Measurements from ENCODE around the gene VCAM1. TPM values are rescaled to one million over a fixed set of nuclear protein-coding genes. Genes with fewer than 3 reads are reported as not detected.
A peak's percentile ranks its signal among the peaks of the same experiment; 100 is the strongest.

The VCAM1 gene
- total and polyA plus RNA-seq, 2 experiments from 2014 or later, result not detected

- Histone ChIP-seq H3K4me1 (ENCODE audit: insufficient read depth) (no peaks in the 10 kb centered on the region), H3K27ac (ENCODE audit: low read depth) (no peak overlapping the region), H3K27me3 (ENCODE audit: insufficient read depth) (no peaks in the 10 kb centered on the region), H3F3A (replicated peaks; ENCODE audit: low read depth) (no peaks in the 10 kb centered on the region), H3K4me3 (no peak overlapping the region), H3K9me2 (ENCODE audit: insufficient read depth) (no peaks in the 10 kb centered on the region; the same call in 1 of the 2 replicates), H3K79me2 (replicated peaks; ENCODE audit: insufficient read depth) (no peaks in the 10 kb centered on the region), H2AFZ (peak overlapping the region; percentile 41; the same call in 1 of the 2 replicates), H3K4me2 (no peak overlapping the region), H3K36me3 (ENCODE audit: insufficient read depth) (no peaks in the 10 kb centered on the region), H4K20me1 (replicated peaks; ENCODE audit: insufficient read depth) (no peaks in the 10 kb centered on the region)
- ATAC-seq (no peak), DNase-seq (ENCODE audit: low spot score) (no peak)
- no peaks in the 10 kb centered on the region for H3K36me3 Mint-ChIP-seq (ENCODE audit: low read depth)
- TF ChIP-seq ZNF114 (CRISPR knock-in tag; IDR thresholded peaks at IDR 0.05) (no peak), NANOG (IDR thresholded peaks at IDR 0.05; ENCODE audit: borderline replicate concordance) (no peak), STAT1 (IDR thresholded peaks at IDR 0.05; ENCODE audit: unreplicated experiment) (no peak), CREB1 (CRISPR knock-in tag; IDR thresholded peaks at IDR 0.05; ENCODE audit: low read depth) (no peak), ZNF331 (CRISPR knock-in tag; IDR thresholded peaks at IDR 0.05; ENCODE audit: low read depth) (no peak), CTCF (conservative IDR thresholded peaks at IDR 0.05; ENCODE audit: low read depth in 2 of 2) (no peak), JUNB (IDR thresholded peaks at IDR 0.05; ENCODE audit: unreplicated experiment) (no peak), REST (IDR thresholded peaks at IDR 0.05; ENCODE audit: unreplicated experiment) (no peak), ZNF462 (CRISPR knock-in tag; IDR thresholded peaks at IDR 0.05) (no peak), POLR2AphosphoS5 (IDR thresholded peaks at IDR 0.05; ENCODE audit: low read depth) (no peak), EZH2 (IDR thresholded peaks at IDR 0.05; ENCODE audit: low read depth, unreplicated experiment) (no peak), EZH2phosphoT487 (IDR thresholded peaks at IDR 0.05; ENCODE audit: unreplicated experiment) (no peak), ETS1 (IDR thresholded peaks at IDR 0.05) (no peak)
- no peaks in the 10 kb centered on the region for H3K27me3 Mint-ChIP-seq (ENCODE audit: insufficient read depth, low read depth, poor library complexity)
- H3K4me3 Mint-ChIP-seq, result no peak overlapping the region
- H3K27ac Mint-ChIP-seq, result no peak overlapping the region; the same call in 1 of the 2 replicates
- H3K4me1 Mint-ChIP-seq, result peaks cover 4% of the 10 kb centered on the region; the same call in 2 of the 3 replicates
- H3K9me3 Mint-ChIP-seq, result no peaks in the 10 kb centered on the region
Observed at GRCh38 chr1:100703052-100703451, 16.5 kb upstream of the VCAM1 start.
